Activated CD8-positive, alpha-beta memory T cell treated with anti-CD3 and anti-CD28 coated beads, Interleukin-2, amount 50 U/mL, for 1 hour (primary cell): ENCODE results near the gene ARL5B.

Experiments used
- DNase-seq: peaks from one replicate; pipeline ENCODE4 v3.0.0-alpha.2; 2020; ENCODE audit errors: extremely low read depth

The ARL5B gene

DNA sequence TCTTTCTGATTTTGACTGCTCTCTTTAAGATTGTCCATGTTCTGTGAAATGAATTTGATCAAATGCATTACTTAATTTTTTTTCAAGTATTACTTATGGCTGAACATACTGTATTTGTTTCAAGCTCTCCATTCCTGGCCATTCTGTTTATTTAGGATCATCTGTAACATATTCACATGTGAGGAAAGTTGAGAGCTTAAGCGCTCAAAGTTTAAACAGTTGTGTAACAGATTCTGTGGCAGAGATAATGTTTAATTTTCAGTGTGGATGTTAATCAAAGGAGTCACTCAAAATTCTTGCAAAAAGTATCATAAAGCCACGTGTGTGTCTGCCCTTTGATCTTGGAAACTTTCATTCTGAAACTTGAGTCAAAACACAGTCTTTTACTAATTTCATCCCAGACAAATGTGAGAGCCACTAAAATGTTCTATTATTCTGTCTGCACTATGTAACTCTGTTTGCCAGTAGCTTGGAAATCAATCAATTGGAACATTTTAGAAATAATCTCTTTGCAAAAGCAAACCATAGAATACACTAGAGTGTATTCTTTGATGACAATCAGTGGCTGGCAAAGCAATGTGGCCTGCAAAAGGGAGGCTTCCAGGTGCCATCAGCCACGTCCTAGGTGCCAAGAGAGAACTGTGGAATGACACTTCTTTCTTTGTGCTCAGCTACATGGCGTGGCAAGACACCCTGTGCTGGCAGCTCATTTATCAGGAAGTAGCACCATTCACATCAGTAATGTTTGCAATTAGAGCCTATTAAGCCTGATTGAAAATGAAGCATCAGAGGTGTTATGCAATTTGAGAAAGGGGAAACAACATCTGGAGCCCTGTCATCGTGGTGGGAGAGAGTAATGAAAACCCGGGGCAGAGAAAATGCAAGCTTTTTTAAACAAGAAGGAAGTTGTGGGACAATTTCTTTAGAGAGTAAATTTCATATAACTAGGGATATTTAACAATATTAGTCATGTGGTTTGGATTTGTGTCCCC lies 40.9 kb downstream of the ARL5B start:
- no peak for DNase-seq

DNA sequence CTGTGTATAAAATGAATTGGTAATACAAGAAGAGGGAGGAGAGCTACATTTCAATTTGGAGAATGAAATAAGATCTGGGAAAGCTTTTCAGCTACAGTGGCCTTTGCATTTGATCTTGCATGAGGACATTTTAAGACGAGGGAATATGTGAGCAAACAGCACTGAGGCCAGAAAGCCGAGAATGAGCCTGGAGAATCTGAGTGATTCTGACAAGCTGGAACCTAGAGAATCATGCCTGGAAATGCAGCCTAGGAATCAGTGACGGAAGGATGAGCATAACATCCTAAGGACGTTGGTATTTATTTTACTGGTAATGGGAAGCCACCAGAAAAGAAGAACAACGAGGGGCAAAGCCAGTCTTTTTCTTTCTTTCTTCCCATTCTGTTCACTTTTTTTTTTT lies 44.3 kb downstream of the ARL5B start:
- DNase-seq, result no peak

DNA sequence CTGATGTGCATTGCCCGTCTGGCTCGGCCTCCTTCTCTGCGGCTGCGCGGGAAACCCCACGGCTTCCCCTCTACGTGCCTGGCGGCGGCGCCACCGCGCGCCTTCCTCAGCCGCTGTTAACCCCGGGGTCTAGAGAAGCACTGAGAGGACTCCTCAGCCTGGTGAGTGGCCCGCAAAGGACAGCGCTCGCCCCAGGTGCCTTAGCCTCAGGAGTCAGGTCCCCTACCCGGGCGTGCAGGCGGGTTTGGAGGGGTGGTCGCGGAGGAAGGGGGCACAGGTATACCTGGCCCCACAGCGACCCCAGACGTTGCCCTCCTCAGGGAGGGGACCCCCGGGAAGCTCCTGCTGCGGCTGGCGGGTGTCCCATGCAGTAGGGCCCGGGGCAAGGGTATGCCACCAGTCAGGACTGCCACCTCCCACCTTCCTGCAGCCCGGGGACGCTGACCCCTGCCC lies 51.0 kb downstream of the ARL5B start:
- no peak for DNase-seq

DNA sequence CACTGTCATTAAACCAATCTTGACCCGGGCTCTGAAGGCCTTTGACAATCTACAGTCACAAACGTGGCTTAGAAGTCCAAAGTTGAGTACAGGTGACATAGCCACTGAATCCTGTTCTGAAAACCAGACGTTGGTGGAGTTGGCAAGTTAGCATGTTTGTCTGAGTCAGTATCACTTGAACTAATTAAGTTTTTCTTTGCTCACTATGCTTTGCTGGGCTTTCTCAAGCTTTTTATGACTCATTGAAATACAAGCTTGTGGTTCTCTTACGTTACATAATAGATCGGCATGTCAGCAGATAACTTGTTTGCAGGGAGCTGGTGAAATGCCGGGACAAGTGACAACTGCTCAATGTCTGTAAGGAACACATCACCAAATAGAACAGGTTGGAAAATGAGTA lies 53.8 kb downstream of the ARL5B start:
- DNase-seq, result no peak

DNA sequence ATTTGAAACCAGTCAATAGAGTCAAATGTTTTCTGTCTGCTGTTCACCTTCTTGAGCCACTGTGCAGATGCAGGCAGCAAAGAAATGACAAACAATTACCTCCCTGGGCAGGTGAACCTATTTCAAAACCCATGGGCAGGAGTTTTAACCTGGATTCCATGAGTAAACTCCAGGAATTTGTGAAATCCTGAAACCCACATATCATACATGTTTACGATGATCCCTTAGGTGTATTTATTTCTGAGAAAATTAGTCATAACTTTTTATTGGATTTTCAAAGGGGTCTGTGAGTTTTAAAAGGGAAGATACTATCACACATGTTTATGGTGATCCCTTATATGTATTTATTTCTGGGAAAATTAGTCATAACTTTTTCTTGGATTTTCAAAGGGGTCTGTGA lies 59.8 kb downstream of the ARL5B start:
- no peak for DNase-seq

DNA sequence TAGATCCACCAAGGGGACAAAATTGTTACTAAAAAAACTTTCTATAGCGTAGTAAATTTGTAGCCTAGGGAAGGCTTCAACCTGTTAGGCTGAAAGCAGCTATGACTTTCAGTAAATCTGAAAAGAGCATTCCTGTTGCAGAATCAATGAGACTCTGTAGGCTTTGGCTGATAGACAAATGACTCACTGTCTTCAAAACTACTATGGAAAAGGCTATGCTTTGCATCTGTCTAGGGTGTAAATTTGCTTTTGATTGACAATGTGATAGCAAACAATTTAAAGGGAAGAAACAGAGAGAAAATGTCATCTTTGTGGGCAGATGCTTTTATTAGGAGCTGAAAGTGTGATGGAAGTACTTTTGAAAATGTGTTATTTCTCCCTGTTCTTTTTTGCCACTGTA lies 60.6 kb downstream of the ARL5B start:
- no peak for DNase-seq

DNA sequence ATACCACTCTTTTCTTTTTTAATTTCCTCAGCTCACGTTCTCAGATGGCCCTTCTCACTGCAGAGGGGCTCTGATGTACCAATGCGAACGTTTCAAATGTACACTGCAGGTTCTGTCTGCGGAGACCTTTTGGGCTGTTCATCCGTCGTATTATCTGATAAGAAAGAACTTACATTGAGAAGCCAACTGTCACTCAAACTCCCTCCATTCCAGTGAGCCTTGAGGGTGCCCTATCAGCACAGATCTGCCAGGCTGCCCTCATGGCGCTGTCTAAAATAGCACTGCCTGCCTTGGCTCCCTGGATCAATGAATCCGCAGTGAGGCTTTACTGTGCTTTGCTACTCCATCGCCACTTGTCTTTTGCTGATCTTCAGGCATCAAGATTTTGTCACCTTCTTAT lies 61.8 kb downstream of the ARL5B start:
- DNase-seq, result no peak

DNA sequence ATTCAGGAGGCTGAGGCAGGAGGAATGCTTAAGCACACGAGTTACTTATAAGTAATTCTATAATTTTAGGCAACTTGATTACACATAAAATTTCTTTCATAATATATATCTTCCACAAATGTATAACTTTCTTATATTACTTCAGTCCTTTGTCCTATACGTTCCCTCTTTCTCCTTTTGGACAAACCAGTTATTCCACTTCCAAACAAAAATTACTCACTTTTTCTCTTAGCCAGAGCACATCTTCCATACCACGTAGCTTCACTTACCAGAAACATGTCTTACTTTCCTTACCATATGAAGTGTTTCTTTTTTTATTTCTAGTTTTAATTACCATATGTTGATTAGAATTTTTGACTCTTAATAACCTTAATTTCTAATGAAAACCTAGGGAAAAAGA lies 64.6 kb downstream of the ARL5B start:
- no peak for DNase-seq
